Non-pigmented ciliary epithelial cell (primary cell): ENCODE results near the gene IFNGR1.
"Not testable (repeated sequence)": the region's sequence is repeated elsewhere in the genome, so short reads cannot be mapped to it uniquely, and the experiment has no call there.

Experiments used
- DNase-seq: peaks from one replicate; pipeline ENCODE4 v3.0.0-alpha.2; 2010; ENCODE audit warnings: low read depth

The IFNGR1 gene

DNA sequence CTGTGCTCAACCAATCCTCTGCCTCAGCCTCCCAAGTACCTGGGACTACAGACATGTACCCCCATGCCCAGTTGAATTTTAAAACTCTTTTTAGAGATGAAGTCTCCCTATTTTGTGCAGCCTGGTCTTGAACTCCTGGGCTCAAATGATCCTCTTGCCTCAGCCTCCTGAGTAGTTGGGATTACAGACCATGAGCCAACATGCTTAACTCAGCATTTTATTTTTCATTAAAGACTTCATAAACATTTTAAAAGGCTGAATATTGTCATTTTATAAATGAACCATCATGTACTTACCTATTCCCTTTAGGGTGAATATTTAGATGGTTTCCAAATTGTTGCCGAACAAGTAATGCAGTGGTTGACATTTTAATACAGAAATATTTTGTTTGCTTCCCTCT, 16.5 kb upstream of the IFNGR1 start:
- DNase-seq, result no peak

DNA sequence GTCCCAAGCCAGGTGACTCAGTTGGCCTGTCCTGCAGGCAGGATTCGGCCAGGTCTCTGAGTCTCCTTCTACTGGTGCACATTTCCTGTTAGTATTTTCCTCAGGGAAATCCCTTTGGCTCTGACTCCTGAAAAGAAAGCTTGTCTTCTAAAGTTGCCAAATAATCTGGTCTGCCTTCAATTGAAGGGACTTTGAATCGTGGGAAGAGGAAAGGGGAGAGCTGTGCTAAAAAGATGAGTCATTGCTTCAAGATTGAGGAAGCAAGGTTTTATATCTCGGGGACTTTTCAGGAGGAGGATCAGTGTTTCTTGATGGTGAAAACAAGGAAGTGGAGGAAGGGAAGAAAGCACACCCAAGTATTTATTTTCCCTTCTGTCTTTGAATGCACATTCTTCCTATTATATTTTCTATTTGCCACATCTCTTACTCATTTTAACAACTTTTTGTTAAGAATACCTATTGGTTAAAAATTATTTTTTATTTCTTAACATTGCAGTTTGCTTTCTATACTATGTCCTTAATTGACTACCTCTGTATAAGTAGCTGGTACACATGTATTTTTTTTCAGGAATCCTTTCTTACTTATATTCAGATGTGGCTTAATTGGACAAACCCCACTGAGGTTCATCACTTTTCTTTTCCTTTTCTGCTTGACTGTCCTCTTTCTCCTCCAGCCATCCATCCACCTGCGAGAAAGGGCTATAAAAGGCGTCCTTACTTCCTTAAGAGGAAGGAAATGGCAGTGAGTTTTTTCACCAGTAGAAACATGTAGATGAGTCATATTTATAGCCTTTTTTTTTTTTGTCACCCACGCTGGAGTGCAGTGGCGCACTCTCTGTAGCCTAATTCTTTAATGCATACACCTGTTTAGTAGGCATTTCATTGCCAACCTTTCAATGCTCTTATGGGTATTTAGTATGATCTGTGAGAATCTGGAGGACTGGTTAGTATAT, 15.0 kb upstream of the IFNGR1 start:
- no peak for DNase-seq

DNA sequence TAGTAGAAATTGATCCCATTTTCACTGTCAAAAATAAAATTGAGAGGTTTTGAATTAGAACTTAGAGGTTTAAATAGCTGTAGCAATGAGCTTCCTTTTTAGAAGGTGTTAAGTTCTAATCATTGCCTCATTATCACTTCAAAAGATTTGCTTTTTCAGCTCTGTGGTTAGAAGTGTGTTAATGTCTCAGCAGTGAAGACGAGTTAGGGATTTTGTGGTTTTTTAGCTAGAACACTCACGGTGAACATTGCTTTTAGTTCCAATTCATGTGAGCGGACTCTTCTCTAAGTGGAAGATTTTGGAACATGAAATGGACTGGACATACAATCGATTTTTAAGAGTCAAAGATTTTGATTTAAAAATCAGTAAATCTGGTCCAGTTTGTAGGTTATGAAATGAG, 12.7 kb upstream of the IFNGR1 start:
- DNase-seq, result no peak

DNA sequence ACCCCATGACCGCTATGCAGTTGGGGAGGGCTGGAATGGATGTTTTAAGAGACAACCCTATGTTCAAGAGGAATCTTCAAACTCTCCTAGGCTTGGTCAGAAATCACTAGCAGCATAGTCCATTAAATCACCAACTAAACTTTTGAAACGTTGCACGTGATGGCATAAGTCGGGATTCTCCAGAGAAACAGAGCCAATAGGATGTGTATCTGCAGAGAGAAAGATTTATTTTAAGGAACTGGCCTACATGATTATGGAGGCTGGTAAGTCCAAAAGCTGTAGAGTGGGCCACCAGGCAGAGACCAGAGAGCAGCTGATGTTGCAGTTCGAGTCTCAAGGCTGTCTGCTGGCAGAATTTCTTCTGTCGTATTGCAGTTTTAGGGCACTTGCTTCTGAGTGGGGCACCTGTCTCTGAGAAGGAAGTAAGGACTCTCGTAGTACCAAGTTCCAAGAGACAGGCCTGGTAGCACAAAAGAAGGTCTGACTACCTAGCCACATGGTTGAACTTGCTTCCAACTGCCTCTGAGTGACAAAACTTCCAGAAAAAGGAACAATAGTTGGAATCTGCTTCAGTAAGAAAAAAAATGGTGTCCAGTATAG, 11.9 kb upstream of the IFNGR1 start:
- DNase-seq, result no peak

DNA sequence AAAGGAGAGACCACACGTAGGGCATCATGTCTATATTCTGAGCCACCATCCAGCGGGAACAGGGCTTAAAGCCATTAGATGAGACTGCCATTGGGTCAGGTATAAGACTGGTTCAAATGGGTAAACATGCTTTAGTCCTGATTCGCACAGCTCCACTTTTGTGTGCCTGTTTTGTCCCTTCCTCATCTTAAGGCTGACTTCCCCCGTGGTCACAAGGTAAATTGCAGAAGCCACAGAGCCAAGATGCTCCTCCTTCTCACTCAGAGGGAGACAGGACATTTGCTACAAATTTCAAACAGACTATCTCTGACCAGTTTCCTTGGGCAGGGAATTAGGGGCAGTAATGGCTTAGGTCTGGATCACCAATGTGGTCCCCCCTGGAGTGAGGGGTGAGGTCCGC, 11.4 kb upstream of the IFNGR1 start:
- DNase-seq, result no peak

DNA sequence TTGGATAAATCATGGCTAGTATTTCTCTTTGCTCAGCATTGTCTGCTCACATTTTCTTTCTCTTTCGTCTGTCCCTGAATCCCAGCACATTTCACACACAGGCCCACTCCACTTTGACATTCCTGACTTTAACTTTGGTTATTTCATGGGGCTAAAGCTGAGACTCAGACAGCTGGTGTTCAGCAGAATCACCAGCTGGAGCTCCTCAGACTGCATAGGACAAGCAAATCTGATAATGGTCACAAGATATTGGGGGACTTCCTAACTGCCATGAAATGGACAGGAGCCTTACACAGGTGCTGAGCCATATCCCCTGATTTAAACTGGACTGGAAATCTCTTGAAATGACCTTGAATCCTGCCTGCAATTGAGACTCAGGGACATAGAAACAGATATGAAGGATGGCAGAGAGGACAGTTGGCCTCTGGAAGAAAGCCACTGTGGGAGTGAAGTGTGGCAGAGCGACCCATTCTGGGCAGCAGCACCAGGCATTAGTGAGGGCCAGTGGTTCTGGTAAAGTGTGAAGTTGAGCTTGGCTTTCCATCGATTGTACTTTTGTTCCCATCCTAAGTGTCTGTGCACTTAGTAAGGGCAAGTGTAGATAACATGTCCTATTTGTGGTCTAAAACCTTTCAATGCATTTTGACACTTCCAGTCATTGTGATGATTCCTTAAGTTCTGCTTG, 10.0 kb upstream of the IFNGR1 start:
- DNase-seq, result no peak

DNA sequence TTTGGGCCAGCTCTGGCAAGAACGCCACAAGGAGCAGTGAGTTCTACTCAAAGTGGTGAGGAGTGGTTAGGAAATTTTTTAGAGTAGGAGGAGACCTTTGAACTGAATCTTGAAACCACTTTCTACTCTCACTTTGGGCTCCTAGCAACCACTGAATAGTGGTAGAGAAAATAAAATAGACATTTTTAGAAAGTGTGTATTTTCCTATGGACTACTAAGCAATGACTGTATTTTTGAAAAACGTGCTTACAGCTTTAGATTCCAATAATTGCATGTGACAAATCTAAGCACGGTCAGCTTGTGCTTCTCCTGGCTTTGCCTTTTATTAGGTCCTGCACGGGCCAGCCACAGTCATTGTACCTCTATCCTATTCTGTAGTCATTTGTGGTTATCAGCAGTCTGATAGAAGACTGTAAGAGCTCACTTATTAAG, 8.7 kb upstream of the IFNGR1 start:
- no peak for DNase-seq

DNA sequence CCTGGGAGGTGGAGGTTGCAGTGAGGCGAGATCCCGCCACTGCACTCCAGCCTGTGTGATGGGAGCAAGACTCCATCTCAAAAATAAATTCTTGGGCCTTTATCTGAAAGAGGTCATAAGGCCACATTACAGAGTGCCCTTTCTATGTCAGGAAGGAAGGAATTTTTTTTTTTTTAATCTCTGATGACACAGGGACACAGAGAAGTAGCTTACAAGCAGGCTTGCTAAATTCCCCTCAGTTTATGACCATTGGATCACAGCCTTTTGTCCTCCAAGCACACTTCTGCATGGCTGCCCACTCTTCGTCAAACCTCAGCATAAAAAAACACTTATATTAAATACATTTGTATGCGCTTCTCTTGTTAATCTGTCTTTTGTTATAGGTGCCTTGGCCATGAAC, 7.5 kb upstream of the IFNGR1 start:
- DNase-seq, result no peak

DNA sequence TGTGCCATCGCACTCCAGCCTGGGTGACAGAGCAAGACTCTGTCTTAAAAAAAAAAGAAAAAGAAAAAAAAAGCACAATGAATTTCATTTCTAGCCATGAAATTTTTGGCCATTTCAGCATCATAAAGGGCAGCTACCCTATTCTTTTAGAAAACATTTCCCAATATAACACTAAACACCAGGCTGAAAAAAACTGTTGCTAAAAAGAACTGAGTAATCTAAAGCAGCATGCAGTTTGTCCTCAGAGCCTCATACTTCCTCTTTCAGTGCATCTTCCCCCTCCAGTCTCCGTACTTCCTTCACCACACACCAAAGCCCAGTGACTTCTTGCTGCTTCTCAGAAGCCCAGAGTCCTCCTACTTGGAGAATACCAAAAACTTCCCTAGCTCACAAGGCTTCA, 5.6 kb upstream of the IFNGR1 start:
- DNase-seq, result no peak

DNA sequence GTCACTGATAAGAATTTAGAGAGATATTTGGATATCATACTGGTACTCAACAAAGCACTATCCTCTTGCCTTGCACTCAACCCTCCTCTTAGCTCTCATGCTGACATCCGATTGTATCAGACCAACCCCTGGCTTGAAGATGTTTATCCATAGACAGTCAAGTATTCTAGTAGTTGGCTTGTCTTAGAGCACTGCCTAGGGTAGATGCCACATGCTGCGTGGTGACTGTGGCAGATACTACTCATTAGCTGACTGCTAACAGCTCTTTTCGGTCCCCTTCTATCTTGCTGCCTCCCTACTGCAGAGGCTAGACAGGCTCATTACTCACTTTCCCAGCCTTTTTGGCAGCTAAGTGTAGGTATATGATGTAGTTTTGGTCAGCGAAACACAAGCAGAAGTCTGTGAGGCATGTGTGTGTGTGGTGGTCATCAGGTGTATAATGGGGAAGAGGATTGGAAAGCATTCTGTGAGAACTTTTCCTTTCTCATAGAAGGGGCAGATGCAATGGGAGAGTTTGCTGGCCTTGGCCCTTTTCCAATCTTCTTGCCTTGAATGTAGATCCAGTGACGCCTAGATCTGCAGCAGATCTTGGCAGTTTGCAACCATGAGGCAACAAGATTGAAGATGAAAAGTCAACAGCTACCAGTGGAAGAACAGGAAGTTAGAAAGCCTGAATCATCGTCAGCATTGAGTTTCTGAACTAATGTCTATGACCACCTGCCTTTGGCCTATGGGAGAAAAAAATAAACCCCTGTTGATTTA, 4.4 kb upstream of the IFNGR1 start:
- DNase-seq, result no peak

DNA sequence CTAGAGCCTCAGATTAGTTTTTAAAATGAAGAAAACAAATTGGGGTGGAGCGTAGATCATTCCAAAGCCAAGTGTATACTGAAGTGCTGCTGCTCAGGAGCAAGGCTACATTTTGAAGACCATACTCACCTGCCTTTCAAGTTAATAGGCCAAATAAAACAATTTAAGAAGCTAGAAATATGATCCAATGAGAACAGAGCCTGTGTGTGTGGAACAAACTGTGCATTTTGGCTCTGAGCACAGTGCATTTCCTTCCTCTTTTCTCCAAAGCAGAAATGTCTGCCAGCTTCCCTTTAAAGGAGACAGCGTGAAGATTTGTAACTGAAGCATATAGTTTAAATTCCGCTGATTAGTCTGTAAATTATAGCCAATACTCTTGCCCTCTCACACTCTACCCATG, 3.2 kb upstream of the IFNGR1 start:
- no peak for DNase-seq

DNA sequence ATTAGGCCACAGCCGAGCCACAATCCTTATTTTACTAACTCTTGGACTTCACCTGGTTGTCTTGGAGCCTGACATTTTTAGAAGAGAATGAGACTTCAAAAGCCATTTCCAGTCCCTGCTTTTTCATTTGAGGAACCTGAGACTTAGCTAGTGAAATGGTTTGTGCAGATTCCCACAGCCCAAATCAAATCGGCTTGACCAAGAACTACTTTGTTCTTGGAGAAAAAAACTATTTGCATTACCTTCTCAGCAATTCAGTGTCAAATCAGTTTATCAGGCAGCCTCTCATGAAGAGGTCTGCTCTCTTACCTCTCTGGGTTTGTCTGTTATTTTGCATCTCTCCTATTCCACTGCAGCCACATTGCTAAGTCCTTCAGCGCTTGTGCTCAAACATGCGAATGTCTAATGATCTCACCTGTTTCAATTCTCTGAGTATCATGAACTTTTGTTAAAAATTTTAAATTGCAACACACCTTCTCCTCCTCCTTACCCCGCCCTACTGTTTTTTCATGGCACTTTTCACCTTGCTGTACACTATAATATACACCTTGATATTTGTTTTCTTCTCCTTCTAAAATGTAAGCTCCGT, 573 bp upstream of the IFNGR1 start:
- DNase-seq, result no peak

DNA sequence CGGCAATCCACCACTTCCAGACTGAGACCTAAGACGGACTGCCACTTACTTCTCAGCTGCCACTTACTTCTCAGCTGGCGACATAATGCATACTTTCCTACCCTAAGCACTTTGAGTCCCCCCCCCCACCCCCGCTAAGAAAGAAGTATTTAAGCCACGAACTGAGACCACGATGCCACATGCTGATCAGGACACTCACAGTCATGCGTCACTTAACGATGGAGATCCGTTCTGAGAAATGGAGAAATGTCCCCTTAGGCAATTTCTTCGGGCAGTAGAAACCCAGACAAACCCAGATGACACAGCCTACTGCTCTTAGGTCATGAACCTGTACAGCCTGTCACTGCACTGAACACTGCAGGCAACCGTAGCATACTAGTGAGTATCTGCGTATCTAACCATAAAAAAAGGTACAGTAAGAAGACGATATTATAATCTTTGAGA, 690 bp downstream of the IFNGR1 start:
- no peak for DNase-seq

DNA sequence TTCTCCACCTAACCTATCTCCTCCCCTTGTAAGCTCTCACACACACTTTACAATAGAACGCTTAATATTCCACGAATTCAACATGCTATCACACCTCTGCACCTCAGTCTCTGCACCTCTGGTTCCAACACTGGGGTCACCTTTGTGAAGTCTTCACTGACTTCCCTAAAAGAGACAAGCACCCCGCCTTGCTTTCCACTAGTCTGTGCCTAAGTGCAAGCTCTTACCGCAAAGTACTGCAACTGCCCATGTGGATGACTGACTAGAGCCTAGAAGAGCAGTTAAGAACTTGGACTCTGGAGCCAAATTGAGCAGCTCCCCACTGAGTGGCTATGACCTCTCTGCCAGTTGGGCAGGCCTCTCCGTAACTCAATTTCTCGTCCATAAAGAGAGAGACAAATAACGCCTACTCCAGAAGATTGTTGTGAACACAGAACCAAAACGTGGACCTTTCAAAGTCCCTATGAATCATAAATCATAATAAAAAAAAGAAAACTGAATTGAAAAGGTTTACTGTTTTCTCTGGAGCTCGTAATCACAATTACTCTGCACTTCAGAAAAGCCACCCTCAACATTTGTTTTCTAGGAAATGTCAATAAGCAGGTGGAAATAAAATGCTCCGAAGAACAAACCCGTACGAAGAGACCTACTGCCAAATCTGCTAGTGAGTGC, 1.2 kb downstream of the IFNGR1 start:
- DNase-seq, result no peak

DNA sequence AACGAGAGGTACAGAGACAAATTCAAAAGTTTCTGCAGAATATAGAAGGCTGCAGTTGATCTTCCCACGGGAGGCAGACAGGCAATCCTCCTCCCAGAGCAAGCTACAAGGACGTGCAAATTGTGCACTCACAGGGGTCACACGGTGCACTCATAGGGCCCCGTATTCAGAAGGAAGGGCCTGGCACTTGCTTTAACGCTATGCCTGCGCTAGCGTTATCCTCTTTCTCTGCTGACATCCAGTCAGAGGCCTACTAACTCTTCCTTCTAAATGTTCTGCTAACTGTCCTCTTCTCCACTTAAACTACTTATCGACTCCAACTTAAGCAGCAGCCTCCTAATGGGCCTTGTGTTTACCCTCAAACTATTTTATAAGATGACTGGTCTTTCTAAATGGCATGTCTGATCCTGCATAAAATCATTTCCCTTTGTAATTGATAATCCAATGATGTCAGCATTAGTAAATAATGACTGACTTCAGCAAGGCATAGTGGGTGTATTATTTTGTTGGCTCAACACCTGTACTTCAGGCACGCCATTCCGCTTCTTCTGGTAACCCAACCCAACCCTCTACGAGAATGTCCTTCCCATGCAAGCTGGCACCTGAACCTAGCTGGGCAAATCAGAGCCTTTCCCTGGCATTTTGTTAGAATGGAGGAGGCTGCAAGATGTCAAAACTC, 2.2 kb downstream of the IFNGR1 start:
- DNase-seq, result no peak

DNA sequence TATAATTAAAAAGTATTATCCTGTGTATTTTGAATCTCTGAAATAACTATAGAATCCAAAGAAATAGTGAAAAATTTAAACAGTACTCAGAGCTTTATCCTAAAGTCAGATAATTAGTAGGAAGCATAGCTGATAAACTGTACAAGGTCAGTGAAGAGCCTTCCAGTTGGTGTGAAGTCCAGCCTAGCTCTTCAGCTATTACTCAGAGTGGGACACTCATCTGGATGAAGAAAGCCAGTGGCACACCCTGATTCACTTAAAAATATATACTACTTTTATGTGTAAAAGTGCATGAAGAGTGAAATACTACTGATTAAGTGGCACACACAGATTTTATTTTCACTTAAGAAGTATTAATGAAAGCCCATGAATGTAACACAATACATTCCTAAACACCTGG, 3.1 kb downstream of the IFNGR1 start:
- no peak for DNase-seq

DNA sequence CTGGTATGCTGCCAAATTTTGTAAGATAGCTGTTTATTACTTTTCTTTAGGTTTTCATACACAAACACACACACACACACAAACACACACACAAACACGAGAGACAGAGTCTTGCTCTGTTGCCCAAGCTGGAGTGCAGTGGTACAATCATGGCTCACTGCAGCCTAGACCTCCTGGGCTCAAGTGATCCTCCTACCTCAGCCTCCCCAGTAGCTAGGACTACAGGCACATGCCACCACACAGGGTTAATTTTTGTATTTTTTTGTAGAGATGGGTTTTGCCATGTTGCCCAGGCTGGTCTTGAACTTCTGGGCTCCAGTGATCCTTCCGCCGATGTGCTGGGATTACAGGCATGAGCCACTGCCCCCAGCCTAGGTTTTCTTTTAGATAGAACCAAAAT, 3.6 kb downstream of the IFNGR1 start:
- not testable (repeated sequence) for DNase-seq

DNA sequence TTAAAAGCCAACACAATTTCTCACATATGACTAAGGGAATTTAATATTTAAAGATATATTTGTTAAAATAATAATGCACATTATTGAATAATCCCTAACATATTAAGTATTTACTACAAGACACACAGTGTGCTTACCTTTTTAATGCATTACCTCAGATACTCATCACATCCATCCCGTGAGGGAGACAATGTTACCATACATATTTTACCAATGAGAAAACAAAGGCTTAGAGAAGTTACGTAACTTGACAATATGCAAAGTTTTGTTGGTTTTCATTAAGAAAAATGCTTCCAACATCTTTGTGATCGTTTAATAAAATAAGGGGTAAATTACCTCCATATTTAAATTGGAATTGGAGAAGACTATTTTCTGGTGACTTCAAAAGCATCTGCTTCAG, 4.3 kb downstream of the IFNGR1 start:
- no peak for DNase-seq

DNA sequence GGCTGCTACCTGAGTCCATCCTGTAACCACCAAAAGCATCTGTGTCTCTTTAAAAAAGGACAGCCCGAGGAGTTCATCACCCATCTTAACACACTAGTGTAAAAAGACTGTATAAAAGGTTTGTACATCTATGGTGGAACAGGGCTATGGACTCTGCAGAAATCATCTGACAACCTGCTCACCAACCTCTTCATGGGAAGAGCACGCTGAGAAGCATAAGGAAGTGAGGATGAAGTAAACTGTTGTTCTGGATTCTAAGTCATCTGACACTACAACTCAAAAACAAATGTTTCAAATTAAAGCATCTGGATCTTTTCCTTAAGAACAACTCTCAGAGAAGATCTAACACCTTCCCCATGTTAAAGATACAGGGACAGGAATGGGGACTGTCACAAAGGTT, 5.4 kb downstream of the IFNGR1 start:
- DNase-seq, result no peak

DNA sequence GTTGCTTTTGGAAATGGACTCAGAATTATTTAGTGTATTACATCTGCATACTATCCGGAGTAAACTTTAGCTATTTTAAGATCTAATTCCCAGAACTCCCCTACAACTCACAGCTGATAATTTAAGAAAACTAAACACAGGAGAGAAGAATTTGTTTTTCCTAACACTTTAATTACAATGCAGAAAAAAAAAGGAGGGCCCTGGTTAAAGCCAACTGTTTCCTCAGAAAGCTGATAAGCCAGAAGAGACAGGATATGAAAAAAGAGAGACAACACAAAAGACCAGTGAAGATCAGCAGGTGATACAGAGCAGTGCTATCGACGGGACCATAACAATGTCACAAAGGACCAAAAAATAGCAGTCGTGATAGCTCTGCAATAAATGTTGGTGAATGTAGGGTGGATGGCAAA, 5.8 kb downstream of the IFNGR1 start:
- DNase-seq, result no peak

DNA sequence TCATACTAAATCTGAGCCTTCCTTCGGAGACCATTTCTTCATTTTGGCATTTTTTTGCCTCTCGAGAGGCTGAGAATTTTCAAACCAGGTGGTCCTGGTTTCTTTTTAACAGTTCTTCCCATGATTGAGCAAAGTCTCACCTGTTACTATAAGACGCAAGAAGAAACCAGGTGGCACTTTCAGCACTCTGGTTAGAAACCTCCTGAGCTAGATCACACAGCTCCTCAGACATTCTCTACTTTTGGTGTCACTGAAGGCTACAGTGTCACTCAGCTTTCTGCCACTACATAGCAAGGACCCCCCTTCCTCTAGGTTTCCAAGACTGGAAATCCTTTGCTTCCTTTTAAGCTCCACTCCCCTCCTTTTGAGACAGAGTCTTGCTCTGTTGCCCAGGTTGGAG, 7.3 kb downstream of the IFNGR1 start:
- no peak for DNase-seq
